HCT116 (cell line): Measurements from ENCODE around the gene ZNF202. TPM values are rescaled to one million over a fixed set of nuclear protein-coding genes. Genes with fewer than 3 reads are reported as not detected.

Experiments used
- ATAC-seq: fragments of 200-7000 bp; cut with Tn5 transposase; 2 replicates; pipeline ENCODE4 v1.9.1; 2020; ENCODE audit warnings: mild to moderate bottlenecking, moderate library complexity
- BruUV-seq: library from RNA; stranded (reverse); fragments of 400-500 nt; replicated peaks from 2 replicates; lab custom pipeline; 2021; lab: Mats Ljungman, UMichigan
- CTCF ChIA-PET: fragments of 300-600 bp; sonication (Branson Sonifier 250); formaldehyde crosslinking; loops from one replicate; lab custom pipeline; 2021; ENCODE audit warnings: antibody characterized with exemption; lab: Charles Lee
- POLR2A ChIA-PET: fragments of 300-600, 350-600 bp; sonication (Branson Sonifier 250); formaldehyde crosslinking; loops from one replicate; lab custom pipeline; 2021; ENCODE audit warnings: antibody characterized with exemption; lab: Charles Lee
- RAD21 ChIA-PET, 2 experiments: fragments of 300-600 bp; sonication (Branson Sonifier 250); formaldehyde crosslinking; loops; one replicate each; lab custom pipeline; 2023; ENCODE audit warnings: low total read pairs in 2 of 2; ENCODE audit not compliant: uncharacterized antibody in 2 of 2, unreplicated experiment in 2 of 2, low non-redundant PET in 1 of 2; lab: Charles Lee
- DNase-seq: peaks from one replicate; pipeline ENCODE4 v3.0.0-alpha.2; 2010; ENCODE audit warnings: low read depth, low spot score
- H2AFZ ChIP-seq: fragments of 200-600 bp; shearing (Covaris generic), sonication (generic); 2 replicates; pipeline ENCODE4 v1.6.1; 2017; ENCODE audit warnings: low read depth, mixed run types, mixed read lengths, antibody characterized with exemption, low read length; ENCODE audit not compliant: poor library complexity, severe bottlenecking
- H3K27ac ChIP-seq: 2 replicates; pipeline ENCODE4 v1.5.1; 2012; ENCODE audit warnings: low read depth, low read length
- H3K27me3 ChIP-seq: fragments of 200-600 bp; sonication (generic); 2 replicates; pipeline ENCODE4 v1.6.1; 2016; ENCODE audit warnings: mixed run types, low read length, mixed read lengths; ENCODE audit not compliant: insufficient read depth
- H3K36me3 ChIP-seq, 2 experiments: fragments of 200-500 bp in 1 of 2; fragments of 200-600 bp in 1 of 2; sonication (Bioruptor generic) in 1 of 2; sonication (generic) in 1 of 2; 2 replicates each; pipeline versions ENCODE4 v1.5.1 to v1.6.1; 2014 to 2016; ENCODE audit warnings: low read length in 2 of 2, inconsistent platforms in 1 of 2, mixed read lengths in 1 of 2, mixed run types in 1 of 2; ENCODE audit not compliant: insufficient read depth in 2 of 2, control insufficient read depth in 1 of 2
- H3K4me1 ChIP-seq, 2 experiments: fragments of 200-600 bp in 1 of 2; sonication (generic) in 1 of 2; 2 replicates each; pipeline versions ENCODE4 v1.5.1 to v1.6.1; 2012 to 2017; ENCODE audit warnings: low read length in 2 of 2, inconsistent platforms in 1 of 2, mild to moderate bottlenecking in 1 of 2, mixed read lengths in 1 of 2, mixed run types in 1 of 2, moderate library complexity in 1 of 2; ENCODE audit not compliant: insufficient read depth in 2 of 2, control insufficient read depth in 1 of 2
- H3K4me2 ChIP-seq: fragments of 200-600 bp; sonication (generic); 2 replicates; pipeline ENCODE4 v1.6.1; 2017; ENCODE audit warnings: mixed run types, low read length, mixed read lengths
- H3K4me3 ChIP-seq, 2 experiments: fragments of 200-600 bp in 1 of 2; sonication (generic) in 1 of 2; replicated peaks in 1 of 2; 2 replicates each; pipeline ENCODE4 v1.5.1; 2011 to 2016; ENCODE audit warnings: low read length in 2 of 2, control low read depth in 1 of 2, low read depth in 1 of 2, mild to moderate bottlenecking in 1 of 2, mixed read lengths in 1 of 2, mixed run types in 1 of 2
- H3K79me2 ChIP-seq: fragments of 200-600 bp; sonication (generic); 2 replicates; pipeline ENCODE4 v1.6.1; 2017; ENCODE audit warnings: mild to moderate bottlenecking, mixed run types, low read length, moderate library complexity, mixed read lengths; ENCODE audit not compliant: insufficient read depth
- H3K9ac ChIP-seq: fragments of 200-600 bp; sonication (generic); 2 replicates; pipeline ENCODE4 v1.6.1; 2016; ENCODE audit warnings: low read length, mixed read lengths
- H3K9me2 ChIP-seq: fragments of 200-600 bp; sonication (generic), shearing (Covaris generic); 2 replicates; pipeline ENCODE4 v1.6.1; 2017; ENCODE audit warnings: mixed run types, mild to moderate bottlenecking, moderate library complexity; ENCODE audit not compliant: insufficient read depth
- H3K9me3 ChIP-seq, 2 experiments: fragments of 200-500 bp in 1 of 2; fragments of 200-600 bp in 1 of 2; sonication (Bioruptor generic) in 1 of 2; sonication (generic) in 1 of 2; 2 replicates each; pipeline ENCODE4 v1.6.1; 2014 to 2017; ENCODE audit warnings: low read length in 2 of 2, mixed read lengths in 2 of 2, inconsistent platforms in 1 of 2, low read depth in 1 of 2, mild to moderate bottlenecking in 1 of 2, mixed run types in 1 of 2, moderate library complexity in 1 of 2; ENCODE audit not compliant: control insufficient read depth in 1 of 2, insufficient read depth in 1 of 2
- H4K20me1 ChIP-seq: fragments of 200-600 bp; sonication (generic), shearing (Covaris generic); 2 replicates; pipeline ENCODE4 v1.6.1; 2017; ENCODE audit warnings: mixed run types, mild to moderate bottlenecking, moderate library complexity; ENCODE audit not compliant: insufficient read depth
- CBX3 ChIP-seq: IDR thresholded peaks from 2 replicates; pipeline ENCODE4 v1.6.1; 2012; ENCODE audit warnings: low read depth
- CEBPB ChIP-seq: IDR thresholded peaks from 2 replicates; pipeline ENCODE4 v1.6.1; 2012; ENCODE audit warnings: low read depth
- POLR2A ChIP-seq: IDR thresholded peaks from 2 replicates; pipeline ENCODE4 v1.7.0; 2011; ENCODE audit warnings: borderline replicate concordance; ENCODE audit not compliant: insufficient read depth, insufficient read length; ENCODE audit errors: extremely low read depth
- RAD21 ChIP-seq: IDR thresholded peaks from 2 replicates; pipeline ENCODE4 v1.6.1; 2012; ENCODE audit warnings: low read depth, mild to moderate bottlenecking
- SIN3A ChIP-seq: IDR thresholded peaks from 2 replicates; pipeline ENCODE4 v1.6.1; 2012; ENCODE audit warnings: low read depth
- SRF ChIP-seq: IDR thresholded peaks from 2 replicates; pipeline ENCODE4 v1.6.1; 2012; ENCODE audit warnings: low read depth
- YY1 ChIP-seq: IDR thresholded peaks from 2 replicates; pipeline ENCODE4 v1.6.1; 2011; ENCODE audit warnings: low read length, low read depth, moderate library complexity, mild to moderate bottlenecking; ENCODE audit not compliant: insufficient replicate concordance; ENCODE audit errors: extremely low read depth
- intact Hi-C: fragments of 100-400 bp; cut with micrococcal nuclease; formaldehyde crosslinking; loops from 2 replicates; pipeline ENCODE4 v1.10.0; 2022
- total RNA-seq: library from RNA; stranded (reverse); gene quantifications from one replicate; pipeline ENCODE4 v1.2.1, GENCODE V29; 2021; ENCODE audit not compliant: unreplicated experiment
- TF ChIP-seq, protein P1 (sequence below): IDR thresholded peaks from 2 replicates; pipeline ENCODE4 v1.6.1; 2012; ENCODE audit warnings: low read depth
- TF ChIP-seq, protein P2 (sequence below): IDR thresholded peaks from 2 replicates; pipeline ENCODE4 v1.6.1; 2012
- TF ChIP-seq, protein P3 (sequence below): IDR thresholded peaks from 2 replicates; pipeline ENCODE4 v1.6.1; 2011; ENCODE audit warnings: mild to moderate bottlenecking, low read length, moderate library complexity; ENCODE audit not compliant: insufficient replicate concordance; ENCODE audit errors: extremely low read depth
- TF ChIP-seq, protein P4 (sequence below), 3 experiments: fragments of 200-600 bp in 1 of 3; sonication (generic) in 1 of 3; IDR thresholded peaks in 2 of 3; conservative IDR thresholded peaks in 1 of 3; 2 replicates each; pipeline ENCODE4 v1.5.1; 2012 to 2017; ENCODE audit warnings: low read depth in 2 of 3, low read length in 2 of 3, antibody characterized with exemption in 1 of 3, borderline replicate concordance in 1 of 3, control low read depth in 1 of 3, mild to moderate bottlenecking in 1 of 3, mixed read lengths in 1 of 3, mixed run types in 1 of 3, moderate library complexity in 1 of 3; ENCODE audit not compliant: insufficient read depth in 1 of 3

The ZNF202 gene
- total RNA-seq, 1 experiment from 2014 or later, result 16.9 TPM

DNA sequence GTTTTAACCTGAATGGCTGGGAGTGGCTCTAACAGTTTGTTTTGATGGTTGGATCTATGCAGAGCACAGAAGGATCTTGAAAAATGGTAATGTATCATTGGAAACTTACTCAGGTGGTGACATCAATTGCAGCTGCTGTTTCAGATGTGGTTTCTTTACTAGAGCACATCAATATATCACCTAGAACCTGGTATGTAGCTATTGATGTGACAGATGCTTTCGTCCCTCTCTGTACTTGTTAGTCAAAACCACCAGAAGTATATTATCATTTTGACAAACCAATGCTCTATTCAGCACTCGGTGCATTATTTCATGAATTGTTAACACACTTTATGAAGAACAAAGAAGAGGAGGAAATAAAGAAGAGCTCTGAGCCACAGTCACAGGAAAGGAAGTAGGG is 60.4 kb downstream of the ZNF202 start:
- Histone ChIP-seq H2AFZ (no peak overlapping the region), H3K79me2 (no peaks in the 10 kb centered on the region), H3K4me2 (no peak overlapping the region), H3K27ac (no peak overlapping the region), H3K9me3 (no peaks in the 10 kb centered on the region), H3K9me2 (no peaks in the 10 kb centered on the region), H3K9ac (no peak overlapping the region), H3K36me3 (no peaks in the 10 kb centered on the region), H3K4me1 (no peaks in the 10 kb centered on the region), H3K4me3 (no peak overlapping the region), H3K27me3 (peaks cover 65% of the 10 kb centered on the region), H4K20me1 (no peaks in the 10 kb centered on the region)
- RAD21 ChIA-PET, result no interaction called here
- POLR2A ChIA-PET, result no interaction called here
- no peak for DNase-seq
- CTCF ChIA-PET, result interaction anchor here (1.3 kb wide), 1 partner anchor 14 kb away, joined by 3 read pairs; no protein-coding TSS in a partner anchor
- intact Hi-C loops, result no loop called here
- ATAC-seq, result no peak
- no TSS peak for BruUV-seq
- TF ChIP-seq, protein P1, sequence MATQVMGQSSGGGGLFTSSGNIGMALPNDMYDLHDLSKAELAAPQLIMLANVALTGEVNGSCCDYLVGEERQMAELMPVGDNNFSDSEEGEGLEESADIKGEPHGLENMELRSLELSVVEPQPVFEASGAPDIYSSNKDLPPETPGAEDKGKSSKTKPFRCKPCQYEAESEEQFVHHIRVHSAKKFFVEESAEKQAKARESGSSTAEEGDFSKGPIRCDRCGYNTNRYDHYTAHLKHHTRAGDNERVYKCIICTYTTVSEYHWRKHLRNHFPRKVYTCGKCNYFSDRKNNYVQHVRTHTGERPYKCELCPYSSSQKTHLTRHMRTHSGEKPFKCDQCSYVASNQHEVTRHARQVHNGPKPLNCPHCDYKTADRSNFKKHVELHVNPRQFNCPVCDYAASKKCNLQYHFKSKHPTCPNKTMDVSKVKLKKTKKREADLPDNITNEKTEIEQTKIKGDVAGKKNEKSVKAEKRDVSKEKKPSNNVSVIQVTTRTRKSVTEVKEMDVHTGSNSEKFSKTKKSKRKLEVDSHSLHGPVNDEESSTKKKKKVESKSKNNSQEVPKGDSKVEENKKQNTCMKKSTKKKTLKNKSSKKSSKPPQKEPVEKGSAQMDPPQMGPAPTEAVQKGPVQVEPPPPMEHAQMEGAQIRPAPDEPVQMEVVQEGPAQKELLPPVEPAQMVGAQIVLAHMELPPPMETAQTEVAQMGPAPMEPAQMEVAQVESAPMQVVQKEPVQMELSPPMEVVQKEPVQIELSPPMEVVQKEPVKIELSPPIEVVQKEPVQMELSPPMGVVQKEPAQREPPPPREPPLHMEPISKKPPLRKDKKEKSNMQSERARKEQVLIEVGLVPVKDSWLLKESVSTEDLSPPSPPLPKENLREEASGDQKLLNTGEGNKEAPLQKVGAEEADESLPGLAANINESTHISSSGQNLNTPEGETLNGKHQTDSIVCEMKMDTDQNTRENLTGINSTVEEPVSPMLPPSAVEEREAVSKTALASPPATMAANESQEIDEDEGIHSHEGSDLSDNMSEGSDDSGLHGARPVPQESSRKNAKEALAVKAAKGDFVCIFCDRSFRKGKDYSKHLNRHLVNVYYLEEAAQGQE, result no peak
- TF ChIP-seq, protein P2, sequence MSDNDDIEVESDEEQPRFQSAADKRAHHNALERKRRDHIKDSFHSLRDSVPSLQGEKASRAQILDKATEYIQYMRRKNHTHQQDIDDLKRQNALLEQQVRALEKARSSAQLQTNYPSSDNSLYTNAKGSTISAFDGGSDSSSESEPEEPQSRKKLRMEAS, result no peak
- TF ChIP-seq, protein P3, sequence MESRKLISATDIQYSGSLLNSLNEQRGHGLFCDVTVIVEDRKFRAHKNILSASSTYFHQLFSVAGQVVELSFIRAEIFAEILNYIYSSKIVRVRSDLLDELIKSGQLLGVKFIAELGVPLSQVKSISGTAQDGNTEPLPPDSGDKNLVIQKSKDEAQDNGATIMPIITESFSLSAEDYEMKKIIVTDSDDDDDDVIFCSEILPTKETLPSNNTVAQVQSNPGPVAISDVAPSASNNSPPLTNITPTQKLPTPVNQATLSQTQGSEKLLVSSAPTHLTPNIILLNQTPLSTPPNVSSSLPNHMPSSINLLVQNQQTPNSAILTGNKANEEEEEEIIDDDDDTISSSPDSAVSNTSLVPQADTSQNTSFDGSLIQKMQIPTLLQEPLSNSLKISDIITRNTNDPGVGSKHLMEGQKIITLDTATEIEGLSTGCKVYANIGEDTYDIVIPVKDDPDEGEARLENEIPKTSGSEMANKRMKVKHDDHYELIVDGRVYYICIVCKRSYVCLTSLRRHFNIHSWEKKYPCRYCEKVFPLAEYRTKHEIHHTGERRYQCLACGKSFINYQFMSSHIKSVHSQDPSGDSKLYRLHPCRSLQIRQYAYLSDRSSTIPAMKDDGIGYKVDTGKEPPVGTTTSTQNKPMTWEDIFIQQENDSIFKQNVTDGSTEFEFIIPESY, result no peak
- TF ChIP-seq SIN3A (no peak), SRF (no peak), CEBPB (no peak), CBX3 (no peak), RAD21 (no peak), YY1 (no peak), POLR2A (no peak)
- TF ChIP-seq, protein P4, sequence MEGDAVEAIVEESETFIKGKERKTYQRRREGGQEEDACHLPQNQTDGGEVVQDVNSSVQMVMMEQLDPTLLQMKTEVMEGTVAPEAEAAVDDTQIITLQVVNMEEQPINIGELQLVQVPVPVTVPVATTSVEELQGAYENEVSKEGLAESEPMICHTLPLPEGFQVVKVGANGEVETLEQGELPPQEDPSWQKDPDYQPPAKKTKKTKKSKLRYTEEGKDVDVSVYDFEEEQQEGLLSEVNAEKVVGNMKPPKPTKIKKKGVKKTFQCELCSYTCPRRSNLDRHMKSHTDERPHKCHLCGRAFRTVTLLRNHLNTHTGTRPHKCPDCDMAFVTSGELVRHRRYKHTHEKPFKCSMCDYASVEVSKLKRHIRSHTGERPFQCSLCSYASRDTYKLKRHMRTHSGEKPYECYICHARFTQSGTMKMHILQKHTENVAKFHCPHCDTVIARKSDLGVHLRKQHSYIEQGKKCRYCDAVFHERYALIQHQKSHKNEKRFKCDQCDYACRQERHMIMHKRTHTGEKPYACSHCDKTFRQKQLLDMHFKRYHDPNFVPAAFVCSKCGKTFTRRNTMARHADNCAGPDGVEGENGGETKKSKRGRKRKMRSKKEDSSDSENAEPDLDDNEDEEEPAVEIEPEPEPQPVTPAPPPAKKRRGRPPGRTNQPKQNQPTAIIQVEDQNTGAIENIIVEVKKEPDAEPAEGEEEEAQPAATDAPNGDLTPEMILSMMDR (IDR thresholded peaks at IDR 0.05 in 2 of 3, conservative IDR thresholded peaks at IDR 0.05 in 1 of 3; ENCODE audit: borderline replicate concordance in 1 of 3, insufficient read depth in 1 of 3, low read depth in 2 of 3, low read length in 2 of 3), result no peak
